GM10248 (cell line): Measurements from ENCODE around the gene AFAP1.

Source experiments
- CTCF ChIA-PET: fragments of 300-600 bp; sonication (Branson Sonifier 250); formaldehyde crosslinking; extraction: SDS; loops from one replicate; lab custom pipeline; 2021; ENCODE audit warnings: antibody characterized with exemption; lab: Yijun Ruan, JAX
- POLR2A ChIA-PET: fragments of 350-650 bp; sonication (Branson Sonifier 250); formaldehyde crosslinking; extraction: SDS; loops from one replicate; lab custom pipeline; 2020; ENCODE audit warnings: antibody characterized with exemption; lab: Yijun Ruan, JAX
- DNase-seq: peaks from one replicate; pipeline ENCODE4 v3.0.0; 2012; ENCODE audit errors: extremely low spot score
- TF ChIP-seq, protein P1 (sequence below): IDR thresholded peaks from 2 replicates; pipeline ENCODE4 v1.5.1; 2012; ENCODE audit warnings: mild to moderate bottlenecking, low read depth; ENCODE audit errors: extremely low read depth, missing control alignments, control extremely low read depth

AFAP1 gene

DNA sequence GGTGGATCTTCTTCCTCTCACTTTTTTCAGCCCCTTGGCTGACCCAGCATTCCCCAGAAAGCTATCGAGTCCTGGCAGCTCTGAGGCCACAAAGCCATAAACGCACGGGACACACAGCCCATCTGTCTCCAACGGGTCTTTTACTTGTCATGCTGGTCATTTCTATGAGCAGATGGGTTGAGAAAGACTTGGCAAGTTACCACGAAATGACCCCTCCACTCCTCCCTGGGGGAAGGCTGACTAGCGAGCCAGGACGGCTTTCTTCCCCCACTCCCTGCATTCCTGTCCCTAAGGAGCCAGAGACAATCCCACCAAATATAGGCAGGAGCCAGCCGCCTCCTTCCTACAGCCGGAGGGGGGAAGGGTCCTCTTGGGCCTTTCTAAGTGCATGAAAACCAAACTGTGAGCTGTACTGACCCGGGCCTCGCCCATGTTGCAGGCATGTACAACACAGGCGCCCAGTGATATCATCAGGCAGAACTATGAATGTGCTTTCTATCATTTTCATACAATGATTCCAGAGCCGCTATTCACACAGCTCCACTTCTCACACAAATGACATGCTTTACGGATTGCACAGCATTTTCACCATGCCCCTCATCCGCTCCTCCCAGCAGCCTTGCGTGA, 28.6 kb downstream of the AFAP1 start:
- CTCF ChIA-PET = no interaction called here
- TF ChIP-seq, protein P1, sequence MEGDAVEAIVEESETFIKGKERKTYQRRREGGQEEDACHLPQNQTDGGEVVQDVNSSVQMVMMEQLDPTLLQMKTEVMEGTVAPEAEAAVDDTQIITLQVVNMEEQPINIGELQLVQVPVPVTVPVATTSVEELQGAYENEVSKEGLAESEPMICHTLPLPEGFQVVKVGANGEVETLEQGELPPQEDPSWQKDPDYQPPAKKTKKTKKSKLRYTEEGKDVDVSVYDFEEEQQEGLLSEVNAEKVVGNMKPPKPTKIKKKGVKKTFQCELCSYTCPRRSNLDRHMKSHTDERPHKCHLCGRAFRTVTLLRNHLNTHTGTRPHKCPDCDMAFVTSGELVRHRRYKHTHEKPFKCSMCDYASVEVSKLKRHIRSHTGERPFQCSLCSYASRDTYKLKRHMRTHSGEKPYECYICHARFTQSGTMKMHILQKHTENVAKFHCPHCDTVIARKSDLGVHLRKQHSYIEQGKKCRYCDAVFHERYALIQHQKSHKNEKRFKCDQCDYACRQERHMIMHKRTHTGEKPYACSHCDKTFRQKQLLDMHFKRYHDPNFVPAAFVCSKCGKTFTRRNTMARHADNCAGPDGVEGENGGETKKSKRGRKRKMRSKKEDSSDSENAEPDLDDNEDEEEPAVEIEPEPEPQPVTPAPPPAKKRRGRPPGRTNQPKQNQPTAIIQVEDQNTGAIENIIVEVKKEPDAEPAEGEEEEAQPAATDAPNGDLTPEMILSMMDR = no peak
- no peak for DNase-seq
- POLR2A ChIA-PET = no interaction called here

DNA sequence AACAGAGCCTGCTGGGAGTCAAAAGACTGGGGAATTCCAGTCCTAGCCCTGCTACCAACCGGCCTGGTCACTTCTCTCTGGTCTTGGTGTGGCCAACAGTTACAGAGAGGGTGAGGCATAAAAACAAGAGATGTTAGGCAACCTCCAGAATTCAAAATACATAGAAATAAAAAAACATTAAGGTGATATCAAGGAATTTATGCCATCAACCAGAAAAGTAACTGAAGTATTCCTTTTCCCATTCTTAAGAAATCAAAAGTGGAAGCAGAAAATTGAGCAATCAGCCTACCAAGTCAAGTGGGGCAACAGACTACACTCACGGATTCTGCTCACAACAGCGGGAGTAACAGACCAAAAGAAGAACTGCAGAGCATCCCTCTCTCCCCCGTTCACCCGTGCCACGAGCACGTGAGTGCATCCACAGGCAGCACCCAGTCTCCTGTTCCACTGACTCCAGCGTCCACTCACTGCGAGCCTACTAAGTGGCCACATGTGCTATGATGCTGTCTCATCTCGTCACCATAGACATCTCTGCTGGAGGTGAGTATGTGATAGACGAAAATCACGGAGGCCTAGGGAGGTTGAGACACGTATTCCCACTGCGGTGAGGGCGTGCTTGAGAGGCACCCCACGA, 29.3 kb downstream of the AFAP1 start:
- no peak for DNase-seq
- TF ChIP-seq, protein P1 = no peak
- CTCF ChIA-PET = no interaction called here
- POLR2A ChIA-PET = no interaction called here

DNA sequence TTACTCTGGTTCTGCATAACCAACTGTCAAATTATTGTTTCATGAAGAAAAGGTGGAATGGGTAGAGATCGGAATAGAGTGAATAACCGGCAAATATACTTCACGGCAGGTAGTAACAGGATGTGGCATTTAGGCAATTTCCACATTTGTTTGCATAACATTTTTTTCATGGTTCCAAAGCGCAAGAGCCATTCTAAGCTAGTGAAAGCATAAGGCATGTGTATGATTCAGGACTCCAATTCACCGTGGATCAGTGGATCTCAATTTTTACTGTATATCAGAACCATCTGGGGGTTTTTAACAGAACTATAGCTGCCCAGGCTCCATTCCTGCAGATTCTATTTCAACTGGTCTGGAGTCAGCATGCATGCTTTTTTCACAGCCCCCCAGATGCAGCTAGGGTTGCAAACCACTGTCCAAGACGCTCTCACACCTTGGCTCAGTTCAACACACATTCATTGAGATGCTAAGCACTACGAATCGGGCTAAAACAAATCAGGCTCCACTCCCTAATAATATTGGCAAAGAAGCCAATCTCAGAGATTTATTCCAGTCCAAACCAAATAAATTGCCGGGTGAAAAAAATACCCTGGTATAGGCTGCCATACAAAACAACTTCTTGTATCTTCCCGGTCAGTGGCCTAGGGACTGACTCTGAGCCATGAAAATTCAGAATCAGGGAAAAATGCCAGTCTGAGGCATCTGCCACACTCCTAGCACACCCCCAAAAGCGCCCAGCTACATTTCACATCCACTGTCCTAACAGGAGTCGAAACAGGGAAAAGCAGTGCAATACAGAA, 30.0 kb downstream of the AFAP1 start:
- POLR2A ChIA-PET = no interaction called here
- CTCF ChIA-PET = interaction anchor here (1.2 to 2.6 kb wide), 2 partner anchors 13 to 107 kb away, joined by 4 to 7 read pairs; no protein-coding TSS in a partner anchor
- TF ChIP-seq, protein P1 = no peak
- DNase-seq = no peak

DNA sequence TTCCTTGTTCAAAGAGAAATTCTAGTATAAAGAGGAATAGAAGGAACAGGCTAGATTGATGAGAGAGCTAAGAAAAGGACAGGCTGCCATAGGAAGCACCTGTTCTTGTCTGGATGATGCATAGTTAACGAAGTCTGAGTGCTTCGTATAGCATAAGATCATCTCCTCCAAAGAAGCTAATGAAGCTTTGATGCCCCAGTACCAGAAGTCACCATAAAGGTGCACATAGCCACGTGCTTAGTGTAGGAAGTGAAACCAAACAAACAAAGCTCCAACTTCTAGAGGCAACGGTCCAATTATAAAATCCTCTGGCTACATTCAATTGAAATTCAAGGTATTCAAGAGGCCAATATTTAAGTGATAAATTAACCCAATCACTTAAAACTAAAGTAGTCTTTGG, 31.0 kb downstream of the AFAP1 start:
- DNase-seq = no peak
- POLR2A ChIA-PET = no interaction called here
- TF ChIP-seq, protein P1 = no peak
- CTCF ChIA-PET = interaction anchor here (1.0 to 2.6 kb wide), 4 partner anchors 12 to 106 kb away, joined by 3 to 7 read pairs (median 4); no protein-coding TSS in a partner anchor

DNA sequence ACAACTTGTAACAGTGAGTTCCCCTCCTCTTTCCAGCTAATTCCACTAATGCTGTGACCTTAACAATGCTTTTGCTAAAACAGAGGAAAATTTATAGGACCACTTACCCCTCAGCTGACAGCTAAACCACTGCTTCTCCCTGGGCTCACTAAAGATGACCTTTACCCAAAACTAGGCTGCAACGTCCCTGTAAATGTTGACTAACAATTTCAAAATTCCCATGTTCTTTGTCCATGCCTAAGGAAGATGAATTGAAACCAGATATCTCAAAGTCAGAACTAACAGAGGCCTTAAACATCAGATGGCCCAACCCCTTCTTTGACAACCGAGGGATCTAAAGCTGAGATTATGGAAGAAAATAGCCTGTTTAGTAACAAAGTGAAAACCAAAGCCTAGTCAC, 32.5 kb downstream of the AFAP1 start:
- TF ChIP-seq, protein P1 = no peak
- CTCF ChIA-PET = interaction anchor here (2.6 kb wide), 1 partner anchor 105 kb away, joined by 7 read pairs; no protein-coding TSS in a partner anchor
- no peak for DNase-seq
- POLR2A ChIA-PET = no interaction called here

DNA sequence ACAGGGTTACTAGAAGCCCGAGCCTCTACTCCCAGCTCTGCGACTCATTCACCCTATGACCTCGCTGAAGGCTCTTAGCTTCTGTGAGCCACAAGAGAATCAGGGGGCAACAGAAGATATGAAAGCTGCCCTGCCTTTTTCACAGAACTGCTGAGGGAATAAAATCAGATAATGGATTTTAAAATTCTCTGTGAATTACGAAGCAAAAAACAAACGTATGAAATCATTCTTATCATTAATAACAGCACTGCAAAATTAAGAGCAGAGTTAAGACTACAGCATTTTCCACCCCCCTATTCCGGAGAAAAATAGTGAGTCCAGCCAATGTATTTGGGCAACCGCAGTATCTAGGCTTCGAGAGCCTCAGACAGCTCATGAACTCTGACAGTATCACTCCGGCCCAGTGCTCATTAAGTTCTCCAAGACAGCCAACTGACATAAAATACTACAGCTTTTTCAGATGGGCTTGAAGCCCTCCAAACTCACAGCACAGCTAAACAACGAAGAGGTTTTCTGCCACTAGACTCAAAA, 33.4 kb downstream of the AFAP1 start:
- TF ChIP-seq, protein P1 = no peak
- ChIA-PET CTCF (interaction anchor here (1.1 kb wide), 1 partner anchor 10 kb away, joined by 3 read pairs; no protein-coding TSS in a partner anchor), POLR2A (no interaction called here)
- DNase-seq = no peak
